Activated CD8-positive, alpha-beta memory T cell treated with anti-CD3 and anti-CD28 coated beads for 24 hours (primary cell): ENCODE measurements around the gene FHL3.
A peak's percentile ranks its signal among the peaks of the same experiment; 100 is the strongest.
"Not testable (repeated sequence)": the region's sequence is repeated elsewhere in the genome, so short reads cannot be mapped to it uniquely, and the experiment has no call there.

Source experiments
- DNase-seq: peaks from one replicate; pipeline ENCODE4 v3.0.0-alpha.2; 2020

Gene FHL3

DNA sequence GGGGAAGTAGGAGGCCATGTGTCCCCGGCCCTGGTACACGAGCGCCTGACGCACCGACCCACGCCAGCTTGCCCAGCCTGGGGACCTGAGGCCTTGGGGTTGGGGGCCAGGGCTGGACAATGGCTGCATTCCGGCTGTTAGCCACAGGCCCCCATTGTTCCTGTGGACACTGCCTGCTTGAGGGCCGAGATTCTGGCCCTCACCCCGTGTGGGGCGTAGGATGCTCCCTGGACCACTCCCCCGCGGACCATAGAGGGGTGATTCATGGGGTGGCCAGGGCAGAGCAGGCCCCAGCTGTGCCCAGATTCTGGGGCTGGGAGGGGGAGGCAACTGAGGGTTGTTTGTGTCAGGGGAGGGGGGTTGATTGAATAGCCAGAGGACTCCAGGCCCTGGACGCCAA lies 29.6 kb upstream of the FHL3 start:
- no peak for DNase-seq

DNA sequence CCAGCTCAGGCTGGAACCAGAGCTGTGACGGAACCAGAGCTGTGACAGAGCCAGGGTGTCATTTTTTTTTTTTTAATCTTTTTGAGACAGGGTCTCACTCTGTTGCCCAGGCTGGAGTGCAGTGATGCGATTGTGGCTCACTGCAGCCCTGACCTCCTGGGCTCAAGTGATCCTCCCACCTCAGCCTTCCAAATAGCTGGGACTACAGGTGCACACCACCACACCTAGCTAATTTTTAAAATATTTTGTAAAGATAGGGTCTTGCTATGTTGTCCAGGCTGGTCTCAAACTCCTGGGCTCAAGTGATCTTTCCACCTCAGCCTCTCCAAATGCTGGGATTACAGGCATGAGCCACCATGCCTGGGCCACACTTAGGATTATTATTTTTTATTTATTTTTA lies 27.7 kb upstream of the FHL3 start:
- DNase-seq: not testable (repeated sequence)

DNA sequence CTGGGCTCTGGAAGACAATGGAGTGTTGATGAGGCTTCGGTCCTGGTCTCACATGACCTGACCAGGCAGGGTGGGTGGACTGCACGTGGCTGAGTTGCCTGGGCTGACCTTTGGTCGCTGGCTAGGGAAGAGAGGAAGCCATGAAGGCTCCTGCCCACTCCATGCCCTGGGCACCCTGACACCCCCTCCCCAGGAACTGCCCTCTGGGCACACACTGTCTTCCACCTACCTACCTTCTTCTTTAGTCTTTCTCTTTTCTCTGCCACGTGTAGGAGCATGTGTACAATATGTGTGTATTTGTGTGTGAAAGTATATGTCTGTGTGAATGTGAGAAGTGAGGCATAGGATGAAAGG lies 26.2 kb upstream of the FHL3 start:
- DNase-seq: no peak

DNA sequence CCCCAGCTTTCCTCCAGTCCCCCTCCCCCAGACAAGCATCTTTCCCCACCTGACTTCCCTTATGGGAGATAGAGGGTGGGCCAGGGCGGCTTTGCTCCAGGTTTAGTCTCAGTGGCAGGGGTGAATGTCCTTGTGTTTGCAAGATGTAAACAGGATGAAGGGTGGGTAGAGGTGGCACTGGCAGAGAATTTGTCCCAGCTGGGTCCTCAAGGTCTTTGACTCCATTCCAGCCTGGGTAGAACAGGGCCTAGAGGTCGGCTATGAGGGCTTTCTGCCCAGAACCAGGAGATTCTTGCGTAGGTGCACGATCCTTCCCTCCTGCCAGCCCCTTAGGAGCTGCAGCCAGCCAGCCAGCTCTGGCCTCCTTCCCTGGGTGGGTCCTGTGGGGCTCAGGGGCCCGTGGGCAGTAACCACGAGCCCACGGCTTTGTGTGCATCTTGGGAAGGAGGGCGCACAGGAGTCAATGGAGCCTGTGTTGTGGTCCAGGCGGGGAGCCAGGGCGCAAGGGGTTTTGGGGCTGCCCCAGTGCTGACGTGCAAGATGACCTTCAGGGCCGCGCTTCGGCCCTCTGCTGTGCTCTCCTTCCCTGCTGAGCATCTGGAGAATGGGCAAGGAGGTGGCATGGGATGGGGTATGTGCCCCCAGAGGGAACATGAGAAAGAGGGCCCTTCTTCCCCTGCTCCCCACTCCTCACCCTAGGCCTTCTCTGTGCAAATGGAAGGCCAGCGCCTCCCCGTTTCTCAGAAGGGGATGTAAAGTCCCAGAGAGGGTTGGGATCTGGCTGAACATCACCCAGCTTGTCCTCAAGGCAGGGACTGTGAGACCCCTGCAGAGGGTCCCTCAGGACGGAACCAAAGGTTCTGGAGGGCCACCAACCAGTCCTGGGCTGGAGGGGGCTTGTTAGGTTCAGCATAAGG lies 25.5 kb upstream of the FHL3 start:
- DNase-seq: no peak

DNA sequence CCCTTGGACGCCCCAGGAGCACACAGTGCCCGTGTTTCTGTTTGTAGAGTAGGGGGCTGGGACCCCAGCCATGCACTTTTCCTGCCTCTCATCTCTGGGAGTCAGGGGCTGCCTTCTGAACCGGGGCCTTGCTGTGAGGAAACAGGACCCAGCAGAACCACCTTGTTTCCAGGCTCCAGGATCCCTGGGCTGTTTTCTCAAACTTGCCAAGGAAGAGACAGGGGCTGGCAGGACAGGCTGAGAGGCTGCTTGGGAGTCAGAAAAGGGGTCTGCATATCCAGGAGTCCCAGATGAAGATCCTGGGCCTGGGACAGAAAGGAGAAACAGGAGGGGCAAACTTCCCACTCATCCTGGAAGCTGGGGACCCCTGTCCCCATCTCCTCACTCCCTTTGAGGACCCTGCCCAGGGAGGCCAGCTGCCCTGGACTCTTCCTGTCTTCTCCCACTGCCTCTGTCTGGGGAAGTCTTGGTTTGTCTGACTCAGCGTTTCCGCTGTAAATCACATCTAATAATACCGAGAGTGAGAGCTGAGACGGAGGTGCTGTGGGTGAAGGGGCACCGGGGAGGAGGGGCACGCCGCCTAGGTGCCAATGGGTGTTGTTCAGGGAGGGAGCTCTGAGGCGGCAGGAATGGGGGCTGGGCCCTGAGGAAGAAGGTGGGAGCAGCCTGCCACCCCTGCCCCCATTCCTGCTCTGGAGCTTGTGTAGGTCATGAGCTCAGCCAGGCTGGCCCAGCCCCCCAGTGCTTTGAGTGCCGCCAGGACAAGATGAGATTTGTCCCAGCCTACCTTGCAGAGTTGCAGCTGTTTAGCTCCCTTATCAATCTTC lies 24.6 kb upstream of the FHL3 start:
- peak; percentile 88 for DNase-seq

DNA sequence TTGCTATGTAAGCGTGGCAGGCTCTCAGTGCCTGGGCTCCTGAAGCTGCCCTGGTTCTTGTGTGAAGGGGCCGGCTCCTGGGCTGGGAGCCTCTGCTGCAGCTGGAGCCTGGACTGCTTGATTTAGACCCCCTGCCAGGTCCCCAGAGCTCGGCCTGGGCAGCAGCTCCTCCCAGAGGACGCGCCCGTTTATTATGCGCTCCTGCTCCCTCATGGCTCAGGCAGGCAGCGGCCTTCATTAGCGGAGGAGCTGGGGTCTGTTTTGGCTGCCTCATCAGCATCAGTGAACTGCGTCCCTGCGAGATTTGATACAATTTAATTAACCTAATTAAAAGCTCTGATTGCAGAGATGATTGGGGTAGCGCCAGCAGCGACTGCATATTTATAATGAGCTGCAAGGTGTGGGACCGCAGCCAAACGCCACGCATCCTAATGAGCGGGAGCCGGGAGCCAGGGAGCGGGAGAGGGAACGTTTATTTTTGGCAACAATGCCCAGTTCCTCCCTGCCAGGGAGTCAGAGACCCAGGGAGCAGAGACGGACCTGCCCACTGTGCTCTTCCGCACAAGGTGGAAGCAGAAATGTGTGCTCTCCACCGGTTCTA lies 23.9 kb upstream of the FHL3 start:
- no peak for DNase-seq

DNA sequence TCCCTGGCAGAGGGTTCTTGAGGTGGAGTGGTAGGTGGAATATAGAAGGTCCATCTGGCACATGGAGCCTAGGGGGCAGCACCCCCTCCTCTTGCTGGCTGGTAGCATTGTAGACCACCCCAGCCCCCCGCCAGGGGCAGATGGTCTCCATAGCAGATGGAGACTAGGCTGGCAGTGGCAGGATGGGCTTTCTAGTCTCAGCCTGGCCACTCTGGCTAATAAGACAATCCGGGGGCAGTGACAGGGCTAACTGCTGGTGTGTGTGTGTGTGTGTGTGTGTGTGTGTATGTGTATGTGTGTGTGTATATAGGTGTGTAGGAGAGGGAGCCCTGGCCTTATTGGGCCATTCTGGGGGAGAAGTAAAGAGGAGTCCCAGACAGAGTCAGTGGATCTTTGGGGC lies 23.4 kb upstream of the FHL3 start:
- DNase-seq: no peak

DNA sequence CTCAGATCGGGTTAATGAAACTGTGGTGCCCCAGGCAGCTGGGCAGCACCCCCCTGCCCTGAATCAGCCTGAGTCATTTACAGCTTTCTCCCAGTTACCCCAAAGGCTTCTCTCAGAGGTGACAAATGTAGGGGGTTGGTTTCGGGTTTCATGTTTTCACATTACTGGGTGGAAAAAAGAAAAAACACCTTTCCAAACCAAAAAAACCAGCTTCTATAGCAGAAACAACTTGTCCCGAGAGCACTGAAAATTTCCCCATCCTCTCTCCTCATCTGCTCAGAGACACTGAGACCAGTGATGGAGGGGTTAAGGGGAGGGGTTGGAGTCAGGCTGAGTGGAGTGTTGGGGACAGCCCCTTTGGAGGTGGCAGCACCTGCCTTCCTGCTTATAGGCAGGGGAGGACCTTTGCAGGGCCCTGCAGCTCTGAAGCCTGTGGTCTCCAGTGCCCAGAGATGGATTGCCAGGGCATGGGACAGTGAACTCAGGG lies 22.8 kb upstream of the FHL3 start:
- peak; percentile 85 for DNase-seq

DNA sequence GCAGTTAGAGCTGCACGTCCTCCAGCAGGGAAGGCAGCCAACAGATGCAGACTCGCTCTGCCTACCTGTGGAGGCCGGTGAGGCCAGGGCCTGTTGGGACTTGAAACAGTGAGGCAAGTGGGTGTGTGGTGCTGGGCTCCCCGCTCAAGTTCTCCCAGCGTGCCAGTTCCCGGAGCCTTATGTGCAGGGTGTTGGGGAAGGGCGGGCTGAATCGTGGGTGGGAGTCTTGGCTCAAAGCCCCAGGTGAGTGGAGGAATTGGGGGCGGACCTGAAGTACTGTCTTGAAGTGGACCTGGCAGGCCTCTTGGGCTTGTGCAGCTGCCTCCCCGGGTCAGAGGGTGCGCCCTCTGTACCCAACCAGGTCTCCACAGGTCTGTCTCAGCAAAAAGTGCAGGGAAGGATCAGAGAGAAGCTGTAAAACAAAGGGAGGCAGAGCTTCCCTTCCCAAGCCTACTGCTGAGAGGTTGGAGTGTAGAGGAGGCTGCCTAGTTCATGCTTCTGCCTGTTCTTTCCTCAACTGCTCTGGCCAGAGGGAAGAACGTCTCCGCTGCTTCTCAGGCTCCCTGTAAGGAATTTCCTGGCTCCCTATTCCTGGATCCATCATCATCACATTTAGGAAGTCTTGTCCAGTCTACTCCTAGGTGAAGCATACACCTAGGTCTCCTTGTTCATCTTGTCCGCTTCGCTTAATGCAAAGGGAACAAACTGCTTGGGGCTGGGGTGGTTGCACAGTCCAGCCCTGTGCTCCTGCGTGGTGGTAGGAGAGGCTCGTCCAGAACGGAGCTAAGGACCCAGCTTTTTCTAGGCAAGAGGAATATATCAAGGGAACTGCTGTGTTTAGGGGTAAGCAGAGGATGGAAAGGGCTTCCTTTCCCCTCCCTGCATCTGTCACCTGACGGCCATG lies 22.1 kb upstream of the FHL3 start:
- peak; percentile 81 for DNase-seq

DNA sequence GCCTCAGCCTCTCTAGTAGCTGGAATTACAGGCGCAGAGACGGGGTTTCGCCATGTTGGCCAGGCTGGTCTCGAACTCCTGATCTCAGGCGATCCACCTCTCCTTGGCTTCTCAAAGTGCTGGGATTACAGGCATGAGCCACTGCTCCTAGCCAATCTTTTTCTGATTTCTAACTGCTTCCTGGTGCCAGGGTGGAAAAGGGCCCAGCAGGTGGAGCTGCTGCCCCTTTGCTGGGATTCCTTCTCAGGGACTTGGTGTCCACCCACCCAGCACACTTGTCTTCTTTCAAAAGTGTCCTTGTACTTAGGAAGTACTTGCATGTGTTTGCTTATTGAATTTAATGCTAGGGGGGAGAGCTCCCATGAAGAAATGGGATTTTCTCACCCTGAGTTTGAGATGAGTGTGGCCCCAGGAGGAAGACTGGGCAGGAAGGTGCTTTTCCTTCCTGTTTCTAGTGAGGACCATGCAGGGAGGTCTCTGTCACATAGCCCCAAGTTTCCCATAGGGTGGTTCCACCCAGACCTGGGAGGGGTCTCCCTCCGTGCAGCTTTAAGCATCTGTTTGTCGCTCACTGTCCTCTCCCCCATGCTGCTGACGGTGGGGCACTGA lies 21.4 kb upstream of the FHL3 start:
- peak; percentile 76 for DNase-seq

DNA sequence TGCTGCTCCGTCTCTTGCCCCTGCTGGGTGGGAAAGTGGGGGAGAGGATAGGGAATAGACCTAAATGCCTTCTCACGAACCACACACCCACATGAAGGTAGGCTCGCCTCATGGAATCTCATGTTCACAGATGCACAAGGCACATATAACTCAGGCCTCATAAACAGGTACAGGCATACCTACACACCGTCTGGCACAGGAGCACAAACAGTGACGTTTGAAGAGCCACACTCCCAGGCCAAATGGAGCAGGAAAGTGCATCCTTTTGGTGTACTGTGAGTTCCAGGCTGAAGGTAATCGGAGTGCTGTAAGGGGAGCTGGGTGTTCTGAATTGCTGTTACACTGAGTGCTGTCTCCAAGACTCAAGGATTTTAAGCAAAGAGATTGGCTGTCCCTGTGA lies 20.4 kb upstream of the FHL3 start:
- DNase-seq: no peak

DNA sequence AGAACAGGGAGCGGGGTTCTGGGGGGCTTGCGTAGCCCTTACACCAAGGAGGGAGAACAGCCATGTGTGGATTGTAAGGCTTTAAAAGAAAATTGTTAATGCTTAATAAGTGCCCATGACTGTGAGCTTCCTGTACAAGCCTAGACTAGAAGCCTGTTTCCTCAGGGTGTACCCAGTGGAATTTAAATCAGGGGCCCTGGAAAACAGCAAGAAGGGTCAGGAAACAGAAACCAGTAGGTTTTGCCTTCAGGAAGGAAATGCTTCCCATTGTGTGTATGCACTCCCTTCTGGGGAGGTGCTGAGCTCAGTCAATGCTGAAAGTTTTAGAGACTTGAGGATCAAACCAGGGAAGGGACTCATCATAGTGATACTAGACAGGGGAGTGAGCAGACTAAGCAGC lies 19.9 kb upstream of the FHL3 start:
- no peak for DNase-seq

DNA sequence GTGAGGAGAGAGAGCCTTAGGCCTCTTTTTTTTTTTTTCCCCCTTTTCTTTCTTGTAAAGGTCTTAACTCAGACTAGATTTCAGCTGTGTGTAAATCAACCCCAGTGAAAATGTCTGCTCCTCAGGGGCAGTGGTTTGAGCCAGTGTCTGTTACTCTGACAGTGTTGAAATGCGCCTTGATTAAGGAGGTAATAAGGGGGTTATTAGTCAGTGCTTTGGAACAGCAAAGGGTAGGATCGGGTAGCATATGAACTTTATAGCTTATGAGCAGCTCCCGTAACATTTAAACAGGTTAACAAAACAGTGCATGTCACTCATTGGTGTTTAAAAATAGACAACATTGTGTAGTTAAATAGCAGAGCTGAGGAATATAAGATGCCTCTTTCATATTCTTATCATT lies 17.5 kb upstream of the FHL3 start:
- DNase-seq: no peak

DNA sequence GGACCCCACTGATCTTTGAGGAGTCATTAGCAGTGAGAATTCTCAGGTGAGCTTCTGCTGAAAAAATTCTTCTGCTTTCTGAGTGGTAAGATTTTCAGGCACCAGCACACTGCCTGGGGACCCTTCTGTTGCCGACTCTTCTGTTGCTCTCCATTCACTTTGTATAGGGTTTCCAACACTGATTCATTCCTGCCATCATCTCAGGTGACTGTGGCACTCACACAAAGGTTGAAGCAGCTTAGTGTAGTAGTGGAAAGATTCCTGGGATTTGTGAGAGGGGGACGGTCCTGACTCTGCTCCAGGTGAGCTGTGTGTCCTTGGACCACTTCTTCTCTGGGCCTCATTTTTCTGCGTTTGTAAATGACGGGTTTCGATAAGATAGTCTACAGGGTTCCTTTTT lies 16.7 kb upstream of the FHL3 start:
- no peak for DNase-seq

DNA sequence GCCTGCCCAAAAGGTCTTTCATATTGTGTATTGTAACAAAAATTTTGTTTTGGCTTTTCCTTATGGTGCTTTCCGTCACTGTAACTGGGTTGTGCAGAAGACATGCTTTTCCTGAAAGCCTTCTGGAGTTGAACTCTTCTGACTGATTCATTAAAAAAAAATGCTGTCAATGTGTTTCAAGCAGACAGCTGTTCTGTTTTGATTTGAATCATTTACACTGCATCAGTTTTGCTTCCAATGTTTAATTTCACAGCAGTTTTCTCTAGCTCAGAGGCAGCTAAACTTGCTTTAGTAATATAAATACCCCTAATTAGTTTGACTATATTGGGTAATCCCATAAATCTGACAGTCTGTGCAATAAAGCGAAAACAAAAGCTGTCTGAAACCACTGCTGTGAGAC lies 15.1 kb upstream of the FHL3 start:
- DNase-seq: no peak

DNA sequence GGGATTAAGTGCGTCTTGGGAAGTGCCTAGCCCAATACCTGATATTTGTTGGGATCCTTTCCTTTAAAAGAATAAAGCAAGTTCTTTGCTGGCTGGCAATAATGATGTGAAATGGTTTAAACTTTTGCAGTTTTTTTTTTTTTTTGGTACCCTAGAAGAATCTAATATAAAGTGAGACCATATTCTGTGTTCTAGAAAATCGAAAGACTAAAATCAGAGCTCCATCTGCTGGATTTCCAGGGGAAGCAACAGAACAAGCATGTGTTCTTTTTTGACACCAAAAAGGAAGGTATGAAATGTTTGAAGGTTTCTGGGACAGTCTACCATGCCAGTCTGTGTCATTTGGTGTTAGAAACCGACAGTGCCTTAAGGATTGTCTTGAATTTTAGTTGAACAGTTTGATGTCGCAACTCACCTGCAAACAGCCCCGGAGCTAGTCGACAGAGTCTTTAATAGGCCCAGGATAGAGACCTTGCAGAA lies 13.6 kb upstream of the FHL3 start:
- DNase-seq: no peak

DNA sequence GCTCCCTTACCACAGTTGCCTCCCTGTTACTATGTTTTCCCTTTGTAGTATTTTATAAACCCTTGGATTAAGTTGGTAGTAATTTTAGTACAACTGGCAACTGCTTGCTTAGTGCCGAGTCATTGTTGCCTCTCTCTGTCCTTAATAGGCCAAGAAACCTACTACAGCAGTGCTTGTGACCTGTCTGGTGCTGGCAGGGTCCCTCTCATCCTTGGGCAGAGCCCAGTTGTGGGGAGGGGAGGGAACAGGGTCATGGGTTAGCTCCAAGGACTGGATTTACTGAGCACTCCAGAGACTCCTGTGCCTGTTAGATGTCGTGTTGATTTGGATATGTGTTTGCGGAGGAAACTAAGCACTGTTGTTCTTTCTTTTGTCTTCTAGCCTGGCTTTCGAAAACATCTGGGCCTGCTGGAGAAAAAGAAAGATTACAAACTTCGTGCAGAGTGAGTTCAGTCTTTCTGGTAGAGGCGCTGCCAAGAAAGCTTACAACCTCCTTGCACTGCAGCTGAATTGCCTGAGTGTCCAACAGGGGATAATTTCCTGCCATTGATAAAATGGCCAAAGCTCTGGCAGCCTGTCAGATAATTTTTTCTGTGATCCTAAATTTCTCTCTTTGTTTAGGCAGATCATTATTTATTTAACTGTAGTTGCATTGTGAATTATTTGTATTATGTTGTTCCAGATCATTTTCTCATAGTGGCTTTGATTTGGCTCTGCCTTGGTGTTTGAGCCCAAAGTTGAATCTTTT lies 10.8 kb upstream of the FHL3 start:
- DNase-seq: no peak

DNA sequence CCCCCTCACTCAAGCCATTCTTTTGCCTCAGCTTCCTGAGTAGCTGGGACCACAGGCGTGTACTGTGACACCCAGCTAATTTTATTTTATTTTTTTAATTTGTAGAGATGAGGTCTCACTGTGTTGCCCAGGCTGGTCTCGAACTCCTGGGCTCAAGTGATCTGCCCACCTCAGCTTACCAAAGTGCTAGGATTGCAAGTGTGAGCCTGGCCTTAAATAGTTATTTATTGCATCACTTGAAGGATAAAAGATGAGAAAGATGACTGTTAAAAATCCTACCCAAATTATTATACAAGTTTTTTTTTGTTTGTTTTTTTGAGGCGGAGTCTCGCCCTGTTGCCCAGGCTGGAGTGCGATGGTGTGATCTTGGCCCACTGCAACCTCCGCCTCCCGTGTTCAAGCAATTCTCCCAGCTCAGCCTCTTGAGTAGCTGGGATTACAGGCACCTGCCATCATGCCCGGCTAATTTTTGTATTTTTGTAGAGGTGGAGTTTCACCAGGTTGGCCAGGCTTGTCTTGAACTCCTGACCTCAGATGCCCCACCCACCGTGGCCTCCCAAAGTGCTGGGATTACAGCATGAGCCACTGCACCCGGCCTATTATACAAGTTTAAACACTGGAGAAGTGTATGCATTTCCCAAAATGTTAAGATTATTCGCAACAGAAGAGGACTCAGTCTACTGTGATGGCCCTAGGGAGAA lies 9.6 kb upstream of the FHL3 start:
- no peak for DNase-seq

DNA sequence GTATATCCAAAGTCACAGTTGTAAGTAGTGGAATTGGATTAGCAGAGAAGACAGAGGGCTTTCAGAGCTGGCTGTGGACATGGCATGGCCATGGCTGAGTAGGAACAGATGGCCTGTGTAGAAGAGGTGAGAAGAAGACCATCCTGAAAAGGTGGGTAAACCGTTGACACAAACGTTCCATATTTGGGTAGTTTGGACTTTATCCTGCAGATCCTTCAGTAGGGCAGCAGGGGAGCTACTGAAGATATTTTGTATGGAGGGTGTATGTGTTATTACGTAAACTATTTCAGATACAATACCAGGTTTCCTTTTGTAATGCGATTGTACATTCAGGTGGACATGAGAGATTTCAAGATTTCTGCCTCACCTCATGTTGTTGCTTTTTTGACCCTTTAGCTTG lies 8.9 kb upstream of the FHL3 start:
- no peak for DNase-seq

DNA sequence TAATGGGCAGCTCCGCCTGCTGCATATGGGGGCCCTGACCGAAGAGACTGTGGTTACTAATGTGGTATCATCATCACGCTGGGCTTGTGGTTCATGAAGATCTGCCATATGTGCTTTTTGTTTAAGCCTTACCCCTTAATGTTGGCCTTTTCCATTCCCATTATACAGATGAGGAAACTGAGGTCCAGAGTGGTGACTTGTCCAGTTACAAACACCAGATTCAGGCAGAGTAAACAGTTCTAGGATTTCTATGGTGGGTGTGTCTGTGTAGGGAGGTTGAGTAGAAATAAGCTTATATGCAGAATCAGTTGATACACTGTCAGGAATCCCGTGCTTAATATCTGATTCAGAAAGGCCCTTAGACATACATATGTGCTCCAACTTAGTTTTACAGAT lies 7.9 kb upstream of the FHL3 start:
- no peak for DNase-seq
